GM23338 (cell line): ENCODE data around the gene PLA2G1B. TPM values are rescaled to one million over a fixed set of nuclear protein-coding genes. Genes with fewer than 3 reads are reported as not detected.

Experiments used
- ATAC-seq: fragments of 200-7000 bp; cut with Tn5 transposase; 3 replicates; pipeline ENCODE4 v1.9.1; 2020
- DNase-seq: peaks from one replicate; pipeline ENCODE4 v3.0.0-alpha.2; 2015; ENCODE audit warnings: low spot score
- H2AFZ ChIP-seq: fragments of 200-600 bp; sonication (generic); 2 replicates; pipeline ENCODE4 v1.8.0; 2016; ENCODE audit warnings: antibody characterized with exemption, mild to moderate bottlenecking, moderate library complexity
- H3F3A ChIP-seq: fragments of 200-600 bp; sonication (generic); replicated peaks from 2 replicates; pipeline ENCODE4 v1.8.0; 2017; ENCODE audit warnings: antibody characterized with exemption, mixed run types, low read depth
- H3K27ac ChIP-seq: fragments of 200-600 bp; sonication (generic); 2 replicates; pipeline ENCODE4 v1.6.1; 2016; ENCODE audit warnings: low read depth
- H3K27me3 ChIP-seq: fragments of 200-600 bp; sonication (generic); 2 replicates; pipeline ENCODE4 v1.8.0; 2016; ENCODE audit warnings: mild to moderate bottlenecking, mixed run types, moderate library complexity; ENCODE audit not compliant: insufficient read depth
- H3K36me3 ChIP-seq: fragments of 200-600 bp; sonication (generic); 2 replicates; pipeline ENCODE4 v1.8.0; 2016; ENCODE audit warnings: mild to moderate bottlenecking; ENCODE audit not compliant: insufficient read depth
- H3K4me1 ChIP-seq: fragments of 200-600 bp; sonication (generic); 2 replicates; pipeline ENCODE4 v1.8.0; 2016; ENCODE audit warnings: mild to moderate bottlenecking, moderate library complexity; ENCODE audit not compliant: insufficient read depth
- H3K4me2 ChIP-seq: fragments of 200-600 bp; sonication (generic); 2 replicates; pipeline ENCODE4 v1.7.1; 2017; ENCODE audit warnings: mixed run types
- H3K4me3 ChIP-seq: fragments of 200-600 bp; sonication (generic); 2 replicates; pipeline ENCODE4 v1.6.1; 2016; ENCODE audit warnings: mixed run types
- H3K79me2 ChIP-seq: fragments of 200-600 bp; sonication (generic); replicated peaks from 2 replicates; pipeline ENCODE4 v1.8.0; 2017; ENCODE audit warnings: mild to moderate bottlenecking; ENCODE audit not compliant: insufficient read depth
- H3K9me2 ChIP-seq: fragments of 200-600 bp; sonication (generic); 2 replicates; pipeline ENCODE4 v1.8.0; 2017; ENCODE audit not compliant: insufficient read depth
- H4K20me1 ChIP-seq: fragments of 200-600 bp; sonication (generic); replicated peaks from 2 replicates; pipeline ENCODE4 v1.8.0; 2017; ENCODE audit warnings: mild to moderate bottlenecking; ENCODE audit not compliant: insufficient read depth
- H3K27ac Mint-ChIP-seq: 2 replicates; pipeline ENCODE4 v1.8.0; 2020; ENCODE audit warnings: inconsistent platforms, mild to moderate bottlenecking, moderate library complexity, mixed read lengths
- H3K27me3 Mint-ChIP-seq: 3 replicates; pipeline ENCODE4 v1.8.0; 2022; ENCODE audit warnings: low read depth, mild to moderate bottlenecking, moderate library complexity, mixed read lengths, inconsistent platforms; ENCODE audit not compliant: insufficient read depth, poor library complexity
- H3K36me3 Mint-ChIP-seq: 3 replicates; pipeline ENCODE4 v1.8.0; 2021; ENCODE audit warnings: low read depth, mild to moderate bottlenecking, inconsistent platforms, moderate library complexity, mixed read lengths
- H3K4me1 Mint-ChIP-seq: 3 replicates; pipeline ENCODE4 v1.8.0; 2020; ENCODE audit warnings: mild to moderate bottlenecking, inconsistent platforms, mixed read lengths
- H3K4me3 Mint-ChIP-seq: 3 replicates; pipeline ENCODE4 v1.8.0; 2021; ENCODE audit warnings: moderate library complexity, mild to moderate bottlenecking, inconsistent platforms, mixed read lengths
- H3K9me3 Mint-ChIP-seq: 3 replicates; pipeline ENCODE4 v1.8.0; 2020; ENCODE audit warnings: moderate library complexity, mild to moderate bottlenecking, inconsistent platforms, mixed read lengths
- CREB1 ChIP-seq: fragments of 250-450 bp; sonication (Bioruptor Pico); IDR thresholded peaks from 2 replicates; pipeline ENCODE4 v1.5.0; 2020; ENCODE audit warnings: low read depth, mild to moderate bottlenecking, moderate library complexity
- EZH2 ChIP-seq: fragments of 200-600 bp; sonication (generic); IDR thresholded peaks from one replicate; pipeline ENCODE4 v1.8.0; 2017; ENCODE audit warnings: antibody characterized with exemption, mild to moderate bottlenecking, low read depth; ENCODE audit not compliant: unreplicated experiment
- EZH2phosphoT487 ChIP-seq: fragments of 200-600 bp; sonication (generic); IDR thresholded peaks from one replicate; pipeline ENCODE4 v1.8.1; 2018; ENCODE audit warnings: antibody characterized with exemption; ENCODE audit not compliant: unreplicated experiment
- JUNB ChIP-seq: IDR thresholded peaks from one replicate; pipeline ENCODE4 v1.6.1; 2016; ENCODE audit warnings: antibody characterized with exemption; ENCODE audit not compliant: unreplicated experiment
- NANOG ChIP-seq: IDR thresholded peaks from 2 replicates; pipeline ENCODE4 v1.6.1; 2016; ENCODE audit warnings: antibody characterized with exemption, borderline replicate concordance
- POLR2AphosphoS5 ChIP-seq: IDR thresholded peaks from 2 replicates; pipeline ENCODE4 v1.6.1; 2016; ENCODE audit warnings: antibody characterized with exemption, low read depth
- REST ChIP-seq: IDR thresholded peaks from one replicate; pipeline ENCODE4 v1.6.1; 2018; ENCODE audit warnings: antibody characterized with exemption; ENCODE audit not compliant: unreplicated experiment
- STAT1 ChIP-seq: IDR thresholded peaks from one replicate; pipeline ENCODE4 v1.6.1; 2016; ENCODE audit warnings: antibody characterized with exemption; ENCODE audit not compliant: unreplicated experiment
- ZNF114 ChIP-seq: fragments of 250-450 bp; sonication (Bioruptor Pico); IDR thresholded peaks from 2 replicates; pipeline ENCODE4 v1.5.0; 2020; ENCODE audit warnings: mild to moderate bottlenecking, moderate library complexity
- ZNF331 ChIP-seq: fragments of 250-450 bp; sonication (Bioruptor Pico); IDR thresholded peaks from 2 replicates; pipeline ENCODE4 v1.5.0; 2020; ENCODE audit warnings: low read depth, mild to moderate bottlenecking, moderate library complexity
- ZNF462 ChIP-seq: fragments of 250-450 bp; sonication (Bioruptor Pico); IDR thresholded peaks from 2 replicates; pipeline ENCODE4 v1.5.0; 2020; ENCODE audit warnings: mild to moderate bottlenecking, moderate library complexity
- polyA plus RNA-seq: library from polyadenylated mRNA; unstranded; fragments of >200 nt; fragmentation: Nextera tagmentation; extraction: Ambion mirVana; gene quantifications from 2 replicates; pipeline ENCODE4 v1.2.1, GENCODE V29; 2016
- total RNA-seq: library from RNA; depleted of rRNA; stranded (reverse); fragments of >200 nt; shearing (Covaris generic); gene quantifications from 2 replicates; pipeline ENCODE4 v1.2.3, GENCODE V29; 2014
- TF ChIP-seq, protein P1 (sequence below), 2 experiments: fragments of 200-600 bp in 1 of 2; sonication (generic) in 1 of 2; conservative IDR thresholded peaks; 2 replicates each; pipeline versions ENCODE4 v1.5.1 to v1.6.1; 2016 to 2017; ENCODE audit warnings: antibody characterized with exemption in 2 of 2, low read depth in 2 of 2, mild to moderate bottlenecking in 2 of 2, moderate library complexity in 1 of 2
- TF ChIP-seq, protein P2 (sequence below): IDR thresholded peaks from 2 replicates; pipeline ENCODE4 v1.6.1; 2016; ENCODE audit warnings: antibody characterized with exemption

Gene PLA2G1B
- total and polyA plus RNA-seq, 2 experiments from 2014 or later = not detected

DNA sequence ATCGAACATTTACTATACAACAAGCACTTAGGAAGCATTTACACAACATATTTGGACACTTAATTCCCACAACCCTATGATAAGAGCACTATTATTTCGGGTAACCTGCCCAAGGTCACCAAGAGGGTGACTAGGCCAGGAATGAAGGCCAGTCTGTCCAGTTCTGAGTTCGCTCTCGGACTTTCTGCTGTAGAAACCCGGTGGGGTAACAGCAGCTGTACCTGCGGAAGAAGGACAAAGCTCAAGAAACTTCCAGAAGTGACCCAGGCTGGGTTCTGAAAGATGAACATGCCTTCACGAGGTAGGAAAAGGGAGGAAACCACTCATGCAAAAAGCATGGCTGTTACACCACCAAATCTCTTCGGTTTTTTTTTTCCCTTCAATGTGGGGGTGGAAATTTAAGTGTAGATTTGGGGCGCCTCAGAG is 10.8 kb downstream of the PLA2G1B start:
- H3K36me3 ChIP-seq = no peaks in the 10 kb centered on the region
- H2AFZ ChIP-seq = peak overlapping the region; percentile 84
- peak overlapping the region; percentile 11 for H3K27ac ChIP-seq
- H3K4me1 ChIP-seq = no peaks in the 10 kb centered on the region; the same call in 1 of the 2 replicates
- no peak for ATAC-seq
- no peaks in the 10 kb centered on the region for H3K27me3 ChIP-seq
- peak overlapping the region; percentile 71 for H3K4me2 ChIP-seq
- no peaks in the 10 kb centered on the region for H4K20me1 ChIP-seq
- peak overlapping the region; percentile 47 for H3K4me3 ChIP-seq
- DNase-seq = no peak
- peaks cover 4% of the 10 kb centered on the region; the same call in 1 of the 2 replicates for H3F3A ChIP-seq
- Mint-ChIP-seq H3K36me3 (no peaks in the 10 kb centered on the region), H3K27me3 (peaks cover 7% of the 10 kb centered on the region), H3K9me3 (no peaks in the 10 kb centered on the region), H3K27ac (peak overlapping the region; percentile 93; the same call in 1 of the 2 replicates), H3K4me3 (peak overlapping the region; percentile 85), H3K4me1 (peaks cover 7% of the 10 kb centered on the region; the same call in 2 of the 3 replicates)
- TF ChIP-seq EZH2 (no peak), REST (no peak), ZNF331 (CRISPR knock-in tag) (no peak), JUNB (no peak), ZNF462 (CRISPR knock-in tag) (no peak), CREB1 (no peak), POLR2AphosphoS5 (no peak), STAT1 (no peak), ZNF114 (CRISPR knock-in tag) (no peak), EZH2phosphoT487 (no peak), NANOG (no peak)
- TF ChIP-seq, protein P1, sequence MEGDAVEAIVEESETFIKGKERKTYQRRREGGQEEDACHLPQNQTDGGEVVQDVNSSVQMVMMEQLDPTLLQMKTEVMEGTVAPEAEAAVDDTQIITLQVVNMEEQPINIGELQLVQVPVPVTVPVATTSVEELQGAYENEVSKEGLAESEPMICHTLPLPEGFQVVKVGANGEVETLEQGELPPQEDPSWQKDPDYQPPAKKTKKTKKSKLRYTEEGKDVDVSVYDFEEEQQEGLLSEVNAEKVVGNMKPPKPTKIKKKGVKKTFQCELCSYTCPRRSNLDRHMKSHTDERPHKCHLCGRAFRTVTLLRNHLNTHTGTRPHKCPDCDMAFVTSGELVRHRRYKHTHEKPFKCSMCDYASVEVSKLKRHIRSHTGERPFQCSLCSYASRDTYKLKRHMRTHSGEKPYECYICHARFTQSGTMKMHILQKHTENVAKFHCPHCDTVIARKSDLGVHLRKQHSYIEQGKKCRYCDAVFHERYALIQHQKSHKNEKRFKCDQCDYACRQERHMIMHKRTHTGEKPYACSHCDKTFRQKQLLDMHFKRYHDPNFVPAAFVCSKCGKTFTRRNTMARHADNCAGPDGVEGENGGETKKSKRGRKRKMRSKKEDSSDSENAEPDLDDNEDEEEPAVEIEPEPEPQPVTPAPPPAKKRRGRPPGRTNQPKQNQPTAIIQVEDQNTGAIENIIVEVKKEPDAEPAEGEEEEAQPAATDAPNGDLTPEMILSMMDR (conservative IDR thresholded peaks at IDR 0.05; ENCODE audit: low read depth in 2 of 2) = no peak
- TF ChIP-seq, protein P2, sequence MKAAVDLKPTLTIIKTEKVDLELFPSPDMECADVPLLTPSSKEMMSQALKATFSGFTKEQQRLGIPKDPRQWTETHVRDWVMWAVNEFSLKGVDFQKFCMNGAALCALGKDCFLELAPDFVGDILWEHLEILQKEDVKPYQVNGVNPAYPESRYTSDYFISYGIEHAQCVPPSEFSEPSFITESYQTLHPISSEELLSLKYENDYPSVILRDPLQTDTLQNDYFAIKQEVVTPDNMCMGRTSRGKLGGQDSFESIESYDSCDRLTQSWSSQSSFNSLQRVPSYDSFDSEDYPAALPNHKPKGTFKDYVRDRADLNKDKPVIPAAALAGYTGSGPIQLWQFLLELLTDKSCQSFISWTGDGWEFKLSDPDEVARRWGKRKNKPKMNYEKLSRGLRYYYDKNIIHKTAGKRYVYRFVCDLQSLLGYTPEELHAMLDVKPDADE = no peak
- H3K9me2 ChIP-seq = no peaks in the 10 kb centered on the region
- H3K79me2 ChIP-seq = no peaks in the 10 kb centered on the region
